Measurements from ENCODE around the gene PDE11A. TPM values are rescaled to one million over a fixed set of nuclear protein-coding genes. Genes with fewer than 3 reads are reported as not detected.

PDE11A gene
- total and polyA plus RNA-seq, 2 of the 13 experiments (the other 11 are each of a cell fraction or from before 2014, with no cell fraction given): 1.2 to 1.7 TPM

DNA sequence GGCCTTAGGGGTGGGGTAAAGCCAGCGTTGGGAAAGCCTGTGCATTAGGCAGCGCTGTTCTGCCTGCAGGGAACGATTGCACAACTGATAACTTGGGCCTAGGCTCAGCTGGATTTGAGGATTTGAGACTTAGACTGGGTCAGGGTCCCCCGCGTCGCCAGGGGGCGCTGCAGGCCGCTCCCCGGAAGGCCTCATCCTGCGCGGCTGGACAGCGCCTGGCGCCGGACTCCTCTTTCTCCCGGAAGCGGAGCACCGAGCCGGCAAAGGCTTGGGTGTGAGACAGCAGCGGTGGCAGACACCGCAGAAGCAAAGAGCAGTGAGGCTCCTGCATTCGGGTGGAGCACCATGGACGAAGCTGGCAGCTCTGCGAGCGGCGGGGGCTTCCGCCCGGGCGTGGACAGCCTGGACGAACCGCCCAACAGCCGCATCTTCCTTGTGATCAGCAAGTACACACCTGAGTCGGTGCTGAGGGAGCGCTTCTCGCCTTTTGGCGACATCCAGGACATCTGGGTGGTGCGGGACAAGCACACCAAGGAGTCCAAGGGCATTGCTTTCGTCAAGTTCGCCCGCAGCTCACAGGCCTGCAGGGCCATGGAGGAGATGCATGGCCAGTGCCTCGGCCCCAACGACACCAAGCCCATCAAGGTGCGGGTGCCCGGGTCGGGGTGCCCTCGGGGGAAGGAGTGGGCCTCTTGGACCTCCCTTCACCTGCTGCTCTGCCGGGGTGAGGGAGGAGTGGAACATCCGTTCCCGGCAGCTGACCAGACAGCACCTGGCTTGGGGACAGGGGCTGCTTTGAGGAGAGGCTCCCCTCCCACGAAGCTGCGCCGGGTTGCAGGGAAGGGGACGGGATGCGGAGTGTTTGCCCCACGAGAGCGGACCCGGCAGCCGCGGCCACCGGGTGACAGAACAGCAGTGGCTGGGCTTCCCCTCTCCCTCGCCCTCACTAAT is 39.9 kb upstream of the PDE11A start, which contains the start of gene RBM45 (continued):
- TF ChIP-seq ZNF142 (CRISPR knock-in tag; IDR thresholded peaks at IDR 0.05) (0 out of 2 replicates have a peak, but pooled peaks have one; percentile 45), ZKSCAN5 (CRISPR knock-in tag; IDR thresholded peaks at IDR 0.05) (0 out of 2 replicates have a peak, but pooled peaks have one; percentile 20), ZNF839 (CRISPR knock-in tag; IDR thresholded peaks at IDR 0.05; ENCODE audit: borderline replicate concordance) (peak; percentile 80; the same call in 1 of the 2 replicates), ZBTB42 (CRISPR knock-in tag; IDR thresholded peaks at IDR 0.05) (no peak), ZNF18 (CRISPR knock-in tag; IDR thresholded peaks at IDR 0.05; ENCODE audit: insufficient replicate concordance) (peak; percentile 96), ZNF772 (CRISPR knock-in tag; IDR thresholded peaks at IDR 0.05) (peak; percentile 99), ZNF333 (CRISPR knock-in tag; IDR thresholded peaks at IDR 0.05; ENCODE audit: borderline replicate concordance) (peak; percentile 94), GABPB1 (CRISPR knock-in tag; IDR thresholded peaks at IDR 0.05) (peak; percentile 98), ZNF782 (CRISPR knock-in tag; IDR thresholded peaks at IDR 0.05; ENCODE audit: borderline replicate concordance) (peak; percentile 98), NCOR1 (IDR thresholded peaks at IDR 0.05; ENCODE audit: borderline replicate concordance, low read length) (no peak), RFX1 (IDR thresholded peaks at IDR 0.05) (no peak)
- TF ChIP-seq, protein P1, sequence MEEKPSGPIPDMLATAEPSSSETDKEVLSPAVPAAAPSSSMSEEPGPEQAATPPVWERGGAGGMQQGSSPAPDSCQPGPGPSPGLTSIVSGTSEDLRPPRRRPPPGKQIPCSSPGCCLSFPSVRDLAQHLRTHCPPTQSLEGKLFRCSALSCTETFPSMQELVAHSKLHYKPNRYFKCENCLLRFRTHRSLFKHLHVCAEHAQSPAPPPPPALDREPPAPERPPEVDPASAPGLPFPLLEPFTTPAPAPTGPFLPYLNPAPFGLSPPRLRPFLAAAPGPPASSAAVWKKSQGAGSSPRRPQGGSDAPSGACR (CRISPR knock-in tag; IDR thresholded peaks at IDR 0.05): peak; percentile 99
- TF ChIP-seq, protein P2, sequence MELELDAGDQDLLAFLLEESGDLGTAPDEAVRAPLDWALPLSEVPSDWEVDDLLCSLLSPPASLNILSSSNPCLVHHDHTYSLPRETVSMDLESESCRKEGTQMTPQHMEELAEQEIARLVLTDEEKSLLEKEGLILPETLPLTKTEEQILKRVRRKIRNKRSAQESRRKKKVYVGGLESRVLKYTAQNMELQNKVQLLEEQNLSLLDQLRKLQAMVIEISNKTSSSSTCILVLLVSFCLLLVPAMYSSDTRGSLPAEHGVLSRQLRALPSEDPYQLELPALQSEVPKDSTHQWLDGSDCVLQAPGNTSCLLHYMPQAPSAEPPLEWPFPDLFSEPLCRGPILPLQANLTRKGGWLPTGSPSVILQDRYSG (CRISPR knock-in tag; IDR thresholded peaks at IDR 0.05): peak; percentile 88
- TF ChIP-seq, protein P3, sequence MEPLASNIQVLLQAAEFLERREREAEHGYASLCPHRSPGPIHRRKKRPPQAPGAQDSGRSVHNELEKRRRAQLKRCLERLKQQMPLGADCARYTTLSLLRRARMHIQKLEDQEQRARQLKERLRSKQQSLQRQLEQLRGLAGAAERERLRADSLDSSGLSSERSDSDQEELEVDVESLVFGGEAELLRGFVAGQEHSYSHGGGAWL (CRISPR knock-in tag; IDR thresholded peaks at IDR 0.05): peak; percentile 90
